GM12878 (cell line): ENCODE data around the gene UTP11. TPM values are rescaled to one million over a fixed set of nuclear protein-coding genes. Genes with fewer than 3 reads are reported as not detected.

Experiments used
- ATAC-seq: fragments of 200-7000 bp; cut with Tn5 transposase; 3 replicates; pipeline ENCODE4 v1.9.1; 2020; ENCODE audit warnings: mild to moderate bottlenecking, moderate library complexity
- BruUV-seq: library from RNA; stranded (reverse); fragments of 400-500 nt; replicated peaks from 2 replicates; lab custom pipeline; 2021; lab: Mats Ljungman, UMichigan
- CTCF ChIA-PET: fragments of 300-600 bp; sonication (Branson Sonifier 250); formaldehyde crosslinking; extraction: SDS; loops from one replicate; lab custom pipeline; 2021; ENCODE audit warnings: inconsistent platforms; lab: Yijun Ruan, JAX
- POLR2A ChIA-PET: fragments of 350-600 bp; formaldehyde crosslinking; extraction: SDS; loops from one replicate; lab custom pipeline; 2021; ENCODE audit warnings: inconsistent platforms; lab: Charles Lee
- RAD21 ChIA-PET: fragments of 300-600 bp; sonication (Branson Sonifier 250); formaldehyde crosslinking; loops from one replicate; lab custom pipeline; 2023; ENCODE audit warnings: antibody characterized with exemption; ENCODE audit not compliant: unreplicated experiment; lab: Charles Lee
- SMC1A ChIA-PET: fragments of 300-600 bp; sonication (Branson Sonifier 250); formaldehyde crosslinking; loops from one replicate; lab custom pipeline; 2023; ENCODE audit not compliant: unreplicated experiment, uncharacterized antibody; lab: Charles Lee
- DNase-seq: peaks from one replicate; pipeline ENCODE4 v3.0.0-alpha.2; 2011; ENCODE audit warnings: low read depth, low spot score
- FAIRE-seq: peaks from 3 replicates; lab custom pipeline; 2011; peaks lifted over from hg19 to GRCh38; lab: Jason Lieb, UNC
- H2AFZ ChIP-seq: 2 replicates; pipeline ENCODE4 v1.6.0; 2011; ENCODE audit warnings: low read depth, low read length, control low read depth; ENCODE audit not compliant: control insufficient read depth
- H3K27ac ChIP-seq: 2 replicates; pipeline ENCODE4 v1.5.1; 2011; ENCODE audit warnings: control low read depth; ENCODE audit not compliant: control insufficient read depth, insufficient read depth
- H3K27me3 ChIP-seq, 2 experiments: replicated peaks in 1 of 2; 2 replicates each; pipeline versions ENCODE4 v1.6.0 to v1.6.1; 2011; ENCODE audit warnings: low read length in 1 of 2; ENCODE audit not compliant: control insufficient read depth in 2 of 2, insufficient read depth in 2 of 2
- H3K36me3 ChIP-seq, 2 experiments: 2 replicates each; pipeline ENCODE4 v1.5.1; 2011; ENCODE audit warnings: low read length in 1 of 2; ENCODE audit not compliant: control insufficient read depth in 2 of 2, insufficient read depth in 2 of 2
- H3K4me1 ChIP-seq: 2 replicates; pipeline ENCODE4 v1.6.1; 2011; ENCODE audit warnings: mild to moderate bottlenecking, low read length, moderate library complexity, mixed read lengths; ENCODE audit not compliant: control insufficient read depth, insufficient read depth
- H3K4me2 ChIP-seq: 2 replicates; pipeline ENCODE4 v1.6.0; 2011; ENCODE audit warnings: control low read depth; ENCODE audit not compliant: control insufficient read depth, insufficient read depth
- H3K4me3 ChIP-seq: fragments of 200-600 bp; sonication (generic); 2 replicates; pipeline ENCODE4 v1.5.1; 2016
- H3K79me2 ChIP-seq: 2 replicates; pipeline ENCODE4 v1.6.0; 2011; ENCODE audit warnings: low read length; ENCODE audit not compliant: control insufficient read depth, insufficient read depth
- H3K9ac ChIP-seq: 2 replicates; pipeline ENCODE4 v1.8.0; 2011; ENCODE audit warnings: low read length, control low read depth, mixed read lengths; ENCODE audit not compliant: control insufficient read depth, insufficient read depth
- H3K9me3 ChIP-seq: replicated peaks from 3 replicates; pipeline ENCODE4 v1.5.1; 2011; ENCODE audit warnings: mild to moderate bottlenecking, low read length; ENCODE audit not compliant: control insufficient read depth, insufficient read depth
- H4K20me1 ChIP-seq: 2 replicates; pipeline ENCODE4 v1.6.0; 2011; ENCODE audit not compliant: control insufficient read depth, insufficient read depth
- ATF3 ChIP-seq: IDR thresholded peaks from 2 replicates; pipeline ENCODE4 v1.6.1; 2011; ENCODE audit warnings: low read depth, mild to moderate bottlenecking, low read length, moderate library complexity, borderline replicate concordance; ENCODE audit errors: extremely low read depth
- BACH1 ChIP-seq: fragments of 450-650 bp; IDR thresholded peaks from 2 replicates; pipeline ENCODE4 v1.6.1; 2017; ENCODE audit warnings: mild to moderate bottlenecking, borderline replicate concordance
- CREM ChIP-seq: IDR thresholded peaks from 2 replicates; pipeline ENCODE4 v1.6.1; 2014; ENCODE audit warnings: antibody characterized with exemption, low read depth
- CTCF ChIP-seq, 3 experiments: IDR thresholded peaks in 2 of 3; conservative IDR thresholded peaks in 1 of 3; 2 replicates each; pipeline ENCODE4 v1.5.1; 2011; ENCODE audit warnings: low read depth in 3 of 3, low read length in 3 of 3, mild to moderate bottlenecking in 3 of 3, control low read depth in 2 of 3, moderate library complexity in 2 of 3, inconsistent platforms in 1 of 3, mixed read lengths in 1 of 3; ENCODE audit not compliant: control insufficient read depth in 2 of 3, insufficient read depth in 1 of 3; ENCODE audit errors: extremely low read depth in 1 of 3
- EZH2 ChIP-seq: IDR thresholded peaks from 2 replicates; pipeline ENCODE4 v1.6.1; 2012; ENCODE audit warnings: low read depth, mild to moderate bottlenecking, control low read depth, inconsistent platforms, low read length, borderline replicate concordance; ENCODE audit not compliant: control insufficient read depth
- HDGF ChIP-seq: fragments of 450-650 bp; IDR thresholded peaks from 2 replicates; pipeline ENCODE4 v1.6.1; 2016; ENCODE audit warnings: antibody characterized with exemption
- JUNB ChIP-seq: IDR thresholded peaks from 2 replicates; pipeline ENCODE4 v1.6.1; 2016; ENCODE audit warnings: antibody characterized with exemption, mild to moderate bottlenecking
- MLLT1 ChIP-seq: fragments of 450-650 bp; IDR thresholded peaks from 2 replicates; pipeline ENCODE4 v1.6.1; 2016; ENCODE audit warnings: mild to moderate bottlenecking
- NR2C1 ChIP-seq: fragments of 450-650 bp; IDR thresholded peaks from 2 replicates; pipeline ENCODE4 v1.6.1; 2017; ENCODE audit warnings: antibody characterized with exemption, mild to moderate bottlenecking, moderate library complexity
- NR2C2 ChIP-seq: IDR thresholded peaks from 2 replicates; pipeline ENCODE4 v1.6.1; 2011; ENCODE audit warnings: borderline replicate concordance, low read depth; ENCODE audit not compliant: control insufficient read depth, insufficient read length
- PBX3 ChIP-seq: IDR thresholded peaks from 2 replicates; pipeline ENCODE4 v1.6.1; 2011; ENCODE audit warnings: mild to moderate bottlenecking, low read depth, low read length, moderate library complexity; ENCODE audit not compliant: insufficient replicate concordance
- PML ChIP-seq: IDR thresholded peaks from 2 replicates; pipeline ENCODE4 v1.6.1; 2012; ENCODE audit warnings: low read length, inconsistent platforms
- RAD51 ChIP-seq: fragments of 450-650 bp; IDR thresholded peaks from 2 replicates; pipeline ENCODE4 v1.6.1; 2016; ENCODE audit warnings: moderate library complexity, mild to moderate bottlenecking, inconsistent platforms
- ZNF687 ChIP-seq: fragments of 450-650 bp; IDR thresholded peaks from 2 replicates; pipeline ENCODE4 v1.6.1; 2017; ENCODE audit warnings: mild to moderate bottlenecking, moderate library complexity
- WGBS: methylation state at CpG from one replicate; pipeline ENCODE4 v1.1.6; 2016; ENCODE audit warnings: low lambda C conversion rate; ENCODE audit not compliant: insufficient replicate concordance, insufficient coverage; ENCODE audit errors: missing lambda C conversion rate; 5-methylcytosine and 5-hydroxymethylcytosine counted together
- in situ Hi-C: fragments of 300-500 bp; cut with MboI; formaldehyde crosslinking; loops from 9 replicates; pipeline ENCODE4 v1.14.3; 2018; ENCODE audit warnings: mixed read lengths
- intact Hi-C: fragments of 100-400 bp; cut with micrococcal nuclease; formaldehyde crosslinking; loops from one replicate; pipeline ENCODE4 v1.14.2; 2022; ENCODE audit not compliant: unreplicated experiment
- polyA plus RNA-seq, 11 experiments: library from polyadenylated mRNA; depleted of rRNA in 4 of 11; unstranded in 6 of 11; stranded (reverse) in 5 of 11; fragments of >200 nt; fragmentation: Nextera tagmentation in 4 of 11; fragmentation: Illumina TruSeq in 1 of 11; extraction: Ambion mirVana in 4 of 11; extraction: Trizol in 1 of 11; gene quantifications; 1 replicate in 1 of 11; 2 replicates in 10 of 11; pipeline versions ENCODE4 v1.2.1 to v1.2.3, GENCODE V29; 2011 to 2016; ENCODE audit warnings: inconsistent platforms in 2 of 11, missing spikeins in 2 of 11, low read depth in 1 of 11
- total RNA-seq, 4 experiments: library from RNA; depleted of rRNA in 3 of 4; stranded (reverse); fragments of >200 nt in 3 of 4; fragmentation: Illumina TruSeq in 1 of 4; extraction: Trizol in 1 of 4; gene quantifications; 2 replicates each; pipeline versions ENCODE4 v1.2.1 to v1.2.3, GENCODE V29; 2013 to 2021

UTP11 gene
- total and polyA plus RNA-seq, 10 of the 15 experiments (the other 5 are each of a cell fraction or from before 2014, with no cell fraction given) = 34.5 to 146 (median 64.2) TPM

- no TSS peak for BruUV-seq
- Histone ChIP-seq H3K9ac (no peak overlapping the region), H3K4me3 (no peak overlapping the region), H3K27ac (no peak overlapping the region), H3K36me3 (no peaks in the 10 kb centered on the region), H3K9me3 (no peaks in the 10 kb centered on the region), H4K20me1 (no peaks in the 10 kb centered on the region), H3K4me1 (peaks cover 18% of the 10 kb centered on the region), H2AFZ (peak overlapping the region; percentile 57), H3K4me2 (no peak overlapping the region), H3K27me3 (0 out of 4 replicates have a peak, but pooled peaks cover 0 to 2% of the 10 kb centered on the region in 2 experiments), H3K79me2 (peaks cover 15% of the 10 kb centered on the region)
- ChIA-PET POLR2A (no interaction called here), RAD21 (interaction anchor here (0.6 kb wide), 1 partner anchor 47 kb away, joined by 5 read pairs; no protein-coding TSS in a partner anchor), SMC1A (no interaction called here), CTCF (no interaction called here)
- no peak for DNase-seq
- in situ Hi-C loops (no loop called here), intact Hi-C loops (no loop called here)
- no peak for ATAC-seq
- 75% methylated on average over 11 of the region's 12 CpGs for WGBS
- no peak for FAIRE-seq
- TF ChIP-seq PBX3 (no peak), EZH2 (no peak), RAD51 (no peak), NR2C2 (no peak), JUNB (no peak), BACH1 (no peak), CREM (no peak), MLLT1 (no peak), ZNF687 (no peak), PML (no peak), NR2C1 (no peak), CTCF (IDR thresholded peaks at IDR 0.05 in 2 of 3, conservative IDR thresholded peaks at IDR 0.05 in 1 of 3; ENCODE audit: control insufficient read depth in 2 of 3, extremely low read depth in 1 of 3, insufficient read depth in 1 of 3, low read depth in 3 of 3, low read length in 3 of 3) (no peak), HDGF (no peak), ATF3 (no peak)
Measured at GRCh38 chr1:38006008-38006828, 6.3 kb upstream of the UTP11 start.
